ENCODE results near the gene GRHL1.

The GRHL1 gene

DNA sequence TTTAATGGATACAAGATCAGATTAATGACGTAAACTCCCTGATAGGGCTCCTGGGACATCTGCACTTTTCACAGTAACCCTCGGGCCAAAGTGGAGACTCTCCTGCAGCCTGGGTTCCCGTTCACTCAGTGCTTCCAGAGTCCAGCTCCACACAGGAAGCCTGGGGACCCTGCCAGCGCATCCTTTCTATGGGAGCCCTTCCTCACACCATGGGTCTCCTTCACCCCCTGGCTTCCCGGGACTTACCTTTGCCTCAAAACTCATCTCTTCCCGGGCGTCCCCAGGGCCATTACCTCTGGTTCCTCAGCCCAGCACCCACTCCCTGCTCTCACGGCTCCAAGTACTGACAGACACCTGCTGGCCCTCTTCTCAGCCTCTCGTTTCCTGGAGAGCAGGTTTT, 51.2 kb downstream of the GRHL1 start:
- no peak overlapping the region for H3K4me3 ChIP-seq (replicated peaks; ENCODE audit: low read depth, low read length)
- TF ChIP-seq, protein P1, sequence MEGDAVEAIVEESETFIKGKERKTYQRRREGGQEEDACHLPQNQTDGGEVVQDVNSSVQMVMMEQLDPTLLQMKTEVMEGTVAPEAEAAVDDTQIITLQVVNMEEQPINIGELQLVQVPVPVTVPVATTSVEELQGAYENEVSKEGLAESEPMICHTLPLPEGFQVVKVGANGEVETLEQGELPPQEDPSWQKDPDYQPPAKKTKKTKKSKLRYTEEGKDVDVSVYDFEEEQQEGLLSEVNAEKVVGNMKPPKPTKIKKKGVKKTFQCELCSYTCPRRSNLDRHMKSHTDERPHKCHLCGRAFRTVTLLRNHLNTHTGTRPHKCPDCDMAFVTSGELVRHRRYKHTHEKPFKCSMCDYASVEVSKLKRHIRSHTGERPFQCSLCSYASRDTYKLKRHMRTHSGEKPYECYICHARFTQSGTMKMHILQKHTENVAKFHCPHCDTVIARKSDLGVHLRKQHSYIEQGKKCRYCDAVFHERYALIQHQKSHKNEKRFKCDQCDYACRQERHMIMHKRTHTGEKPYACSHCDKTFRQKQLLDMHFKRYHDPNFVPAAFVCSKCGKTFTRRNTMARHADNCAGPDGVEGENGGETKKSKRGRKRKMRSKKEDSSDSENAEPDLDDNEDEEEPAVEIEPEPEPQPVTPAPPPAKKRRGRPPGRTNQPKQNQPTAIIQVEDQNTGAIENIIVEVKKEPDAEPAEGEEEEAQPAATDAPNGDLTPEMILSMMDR (IDR thresholded peaks at IDR 0.05; ENCODE audit: low read length, missing control alignments) = no peak
- no peak for DNase-seq (ENCODE audit: low read depth)

DNA sequence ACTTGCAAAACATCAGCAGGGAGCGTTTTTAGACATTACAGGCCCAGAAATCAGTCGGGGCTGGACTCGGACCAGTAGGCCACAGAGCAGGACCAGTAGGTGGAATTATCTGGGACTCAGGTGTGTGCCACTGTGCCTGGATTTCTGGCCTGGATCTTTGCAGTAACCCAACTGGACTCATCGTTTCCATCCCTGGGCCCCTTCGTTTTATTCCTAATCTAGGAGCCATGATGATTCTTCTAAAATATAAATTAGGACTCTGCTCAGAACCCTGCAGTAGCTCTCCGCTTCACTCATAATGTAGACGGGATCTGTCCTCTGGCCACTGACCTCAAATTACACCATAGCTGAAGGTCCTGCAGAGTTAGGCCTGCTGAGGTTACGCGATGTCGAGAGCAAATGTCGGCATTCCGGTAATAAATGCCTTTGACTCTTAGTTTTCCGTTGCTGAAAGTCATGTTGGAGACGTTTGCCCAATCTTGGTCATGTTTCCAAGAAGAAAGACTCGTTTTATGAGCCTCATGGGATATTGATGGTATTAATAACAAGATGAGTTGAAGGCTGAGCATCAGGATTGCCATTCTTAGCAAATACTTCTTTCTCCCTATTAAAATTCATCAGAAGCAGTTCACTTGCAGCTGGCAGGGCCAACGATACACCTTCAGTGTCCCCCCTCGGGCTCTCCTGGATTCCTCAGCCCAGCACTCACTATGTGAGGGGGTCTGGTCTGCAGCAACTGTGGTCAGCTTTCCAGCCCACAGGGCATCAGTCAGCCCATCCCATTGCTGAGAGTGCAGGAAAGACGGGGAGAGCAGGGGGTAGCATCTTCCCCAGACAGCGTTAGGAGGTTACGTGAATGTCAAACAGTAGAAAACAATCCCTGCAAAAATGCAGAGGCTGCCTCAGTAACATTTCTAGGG, 52.0 kb downstream of the GRHL1 start:
- DNase-seq (ENCODE audit: low read depth) = no peak
- H3K4me3 ChIP-seq (replicated peaks; ENCODE audit: low read depth, low read length) = no peak overlapping the region
- TF ChIP-seq, protein P1 (IDR thresholded peaks at IDR 0.05; ENCODE audit: low read length, missing control alignments) = no peak

DNA sequence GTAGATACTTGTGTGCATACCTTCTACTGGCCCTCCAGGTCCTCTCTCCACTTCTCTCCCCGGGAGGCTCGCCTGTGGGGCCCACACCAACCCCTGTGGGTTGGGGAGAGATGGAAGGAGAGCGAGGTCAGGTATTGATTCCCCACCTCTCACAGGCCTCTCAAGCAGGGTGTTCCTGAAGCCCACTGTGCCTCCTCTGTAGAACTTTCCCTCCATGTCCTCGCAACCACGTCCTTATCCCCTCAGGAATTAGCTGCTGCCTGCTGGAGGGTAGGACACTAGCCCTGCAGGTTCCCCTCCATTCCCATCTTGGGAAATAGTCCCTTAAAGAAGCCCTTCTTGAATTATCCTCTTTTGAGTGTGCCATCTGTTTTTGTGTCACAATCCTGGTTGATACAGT, 52.9 kb downstream of the GRHL1 start:
- H3K4me3 ChIP-seq (replicated peaks; ENCODE audit: low read depth, low read length) = no peak overlapping the region
- DNase-seq (ENCODE audit: low read depth) = no peak
- TF ChIP-seq, protein P1 (IDR thresholded peaks at IDR 0.05; ENCODE audit: low read length, missing control alignments) = no peak

DNA sequence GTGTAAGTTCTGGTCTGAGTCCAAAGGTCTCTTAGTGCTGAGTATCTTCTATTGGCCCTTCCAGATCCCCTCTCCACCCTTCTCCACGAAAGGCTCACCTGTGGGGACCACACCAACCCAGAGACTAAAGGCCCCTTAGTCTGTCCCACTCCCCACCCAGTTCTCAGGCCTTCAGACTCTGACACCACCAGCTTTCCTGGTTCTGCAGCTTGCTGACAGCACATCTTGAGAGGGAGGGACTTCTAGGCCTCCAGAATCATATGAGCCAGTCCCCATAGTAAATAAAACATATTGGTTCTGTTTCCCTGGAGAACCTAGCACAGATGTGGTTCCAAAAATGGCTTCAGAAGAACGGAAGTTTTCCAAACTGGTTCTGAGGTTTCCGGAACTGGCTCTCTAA, 53.3 kb downstream of the GRHL1 start:
- TF ChIP-seq, protein P1 (IDR thresholded peaks at IDR 0.05; ENCODE audit: low read length, missing control alignments) = no peak
- no peak overlapping the region for H3K4me3 ChIP-seq (replicated peaks; ENCODE audit: low read depth, low read length)
- DNase-seq (ENCODE audit: low read depth) = no peak

DNA sequence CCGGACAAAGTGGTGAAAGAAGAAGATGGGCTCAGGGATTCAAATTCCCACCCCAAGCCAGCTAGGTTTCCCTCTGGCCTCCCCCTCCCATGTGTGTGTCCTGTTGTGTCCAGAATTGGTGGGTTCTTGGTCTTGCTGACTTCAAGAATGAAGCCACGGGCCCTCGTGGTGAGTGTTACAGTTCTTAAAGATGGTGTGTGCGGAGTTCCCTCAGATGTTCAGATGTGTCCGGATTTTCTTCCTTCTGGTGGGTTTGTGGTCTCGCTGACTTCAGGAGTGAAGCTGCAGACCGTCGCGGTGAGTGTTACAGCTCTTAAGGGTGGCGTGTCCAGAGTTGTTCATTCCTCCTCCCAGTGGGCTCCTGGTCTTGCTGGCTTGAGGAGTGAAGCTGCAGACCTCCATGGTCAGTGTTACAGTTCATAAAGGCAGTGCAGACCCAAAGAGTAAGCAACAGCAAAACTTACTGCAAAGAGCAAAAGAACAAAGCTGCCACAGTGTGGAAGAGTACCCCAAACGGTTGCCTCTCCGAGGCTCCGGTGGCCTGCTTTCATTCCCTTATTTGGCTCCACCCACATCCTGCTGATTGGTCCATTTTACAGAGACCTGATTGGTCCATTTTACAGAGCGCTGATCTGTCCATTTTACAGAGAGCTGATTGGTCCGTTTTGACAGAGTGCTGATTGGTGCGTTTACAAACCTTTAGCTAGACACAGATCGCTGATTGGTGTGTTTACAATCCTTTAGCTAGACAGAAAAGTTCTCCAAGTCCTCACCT, 54.2 kb downstream of the GRHL1 start:
- H3K4me3 ChIP-seq (replicated peaks; ENCODE audit: low read depth, low read length) = no peak overlapping the region
- DNase-seq (ENCODE audit: low read depth) = no peak
- TF ChIP-seq, protein P1 (IDR thresholded peaks at IDR 0.05; ENCODE audit: low read length, missing control alignments) = no peak

DNA sequence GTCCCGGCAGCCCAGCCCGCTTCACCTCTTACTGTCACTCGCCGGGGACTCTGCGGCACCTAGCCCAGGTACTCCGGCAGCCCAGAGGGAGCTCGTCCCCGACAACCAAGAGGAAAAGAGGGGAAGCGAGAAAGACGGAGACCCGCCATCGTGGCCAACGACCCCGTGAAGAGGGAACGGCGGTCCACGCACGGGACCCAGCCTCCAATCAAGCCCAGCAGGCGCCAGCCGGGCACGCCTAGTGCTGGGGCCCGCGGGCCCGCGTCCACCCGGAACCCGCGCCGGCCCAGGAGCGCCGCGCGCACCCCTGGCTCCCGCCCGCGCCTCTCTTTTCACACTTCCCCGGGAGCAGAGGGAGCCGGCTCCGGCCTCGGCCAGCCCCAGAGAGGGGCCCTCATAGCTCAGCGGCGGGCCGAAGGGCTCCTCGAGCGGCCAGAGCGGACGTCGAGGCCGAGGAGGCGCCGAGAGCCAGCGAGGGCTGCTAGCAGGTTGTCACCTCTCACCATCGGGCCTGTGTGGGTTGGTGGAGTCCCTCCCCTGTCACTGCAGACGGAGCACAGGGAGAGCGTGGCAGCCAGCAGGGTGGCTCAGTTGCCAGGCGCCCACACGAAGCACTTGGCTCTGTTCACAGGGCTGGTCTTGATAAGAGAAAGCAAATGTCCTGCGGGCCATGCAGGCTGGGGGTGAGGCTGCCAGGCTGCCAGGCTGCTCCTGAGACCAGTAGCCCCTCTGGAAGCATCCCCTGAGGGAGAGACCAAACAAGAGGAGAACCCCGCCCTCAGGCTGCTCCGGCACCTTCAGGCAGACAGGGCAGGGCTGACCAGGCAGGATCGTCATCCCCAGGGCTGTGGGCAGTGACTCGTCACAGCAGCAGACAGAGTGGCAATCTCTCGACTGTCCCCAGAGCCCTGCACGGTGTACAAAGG, 55.0 kb downstream of the GRHL1 start:
- TF ChIP-seq, protein P1 (IDR thresholded peaks at IDR 0.05; ENCODE audit: low read length, missing control alignments) = no peak
- DNase-seq (ENCODE audit: low read depth) = no peak

More for the DNA sequence above, 55.0 kb downstream of the GRHL1 start:
- no peak overlapping the region for H3K4me3 ChIP-seq (replicated peaks; ENCODE audit: low read depth, low read length)

Data from fibroblast of pulmonary artery (primary cell).